Gastroesophageal sphincter (tissue), 3 donors: Measurements from ENCODE around the gene MKRN2.

Experiments
- CTCF ChIP-seq, 4 experiments: fragments of 200-600 bp in 2 of 4; fragments of 450-650 bp in 2 of 4; sonication (generic) in 1 of 4; IDR thresholded peaks; one replicate each; pipeline ENCODE4 v1.5.1; 2017 to 2019; ENCODE audit warnings: antibody characterized with exemption in 4 of 4, mild to moderate bottlenecking in 2 of 4, moderate library complexity in 2 of 4
- POLR2A ChIP-seq, 2 donors: fragments of 450-650 bp; IDR thresholded peaks; one replicate each; pipeline ENCODE4 v1.6.1; 2017; ENCODE audit warnings: antibody characterized with exemption in 2 of 2, mild to moderate bottlenecking in 2 of 2, moderate library complexity in 1 of 2
- POLR2AphosphoS5 ChIP-seq: sonication (generic); formaldehyde crosslinking; IDR thresholded peaks from one replicate; pipeline ENCODE4 v1.6.1; 2017; ENCODE audit warnings: antibody characterized with exemption

- TF ChIP-seq POLR2A (IDR thresholded peaks at IDR 0.05): no peak
- no peak for TF ChIP-seq CTCF (IDR thresholded peaks at IDR 0.05)
- no peak for TF ChIP-seq POLR2AphosphoS5
Observed at GRCh38 chr3:12585970-12586369, 29.1 kb downstream of the MKRN2 start.
